ENCODE measurements around the gene SDC4. TPM values are rescaled to one million over a fixed set of nuclear protein-coding genes. Genes with fewer than 3 reads are reported as not detected.

SDC4 gene
- total RNA-seq, result 10 to 100 TPM; 28.1 to 28.3 TPM

GRCh38 chr20:45347936-45348778, at the start of gene SDC4:
Gene SDC4 (minus strand): TSS chr20:45348424. CDS start chr20:45348384, 40 bp downstream.
- Mint-ChIP-seq H3K27ac (peak within 1 kb of the TSS; percentile 67), H3K4me1 (peaks cover 48% of the 10 kb centered on the region), H3K4me3 (peak within 1 kb of the TSS; percentile 86), H3K27me3 (no peaks in the 10 kb centered on the region), H3K9me3 (no peaks in the 10 kb centered on the region), H3K36me3 (ENCODE audit: low read depth) (peaks cover 4% of the 10 kb centered on the region)
- CTCF ChIA-PET, result interaction anchor here (0.7 to 4.0 kb wide), 8 partner anchors 13 to 97 kb away, joined by 3 to 19 read pairs (median 4); partner anchors contain the start of gene SYS1
- POLR2A ChIA-PET, result interaction anchor here (1.0 to 4.6 kb wide), 15 partner anchors 9 to 443 kb away, joined by 3 to 25 read pairs (median 5); partner anchors contain the start of genes DNTTIP1, PIGT, SYS1 and WFDC3
- DNase-seq, result peak; percentile 70

- Mint-ChIP-seq H3K27ac (no peak overlapping the region), H3K36me3 (ENCODE audit: low read depth) (peaks cover 6% of the 10 kb centered on the region), H3K4me1 (peaks cover 6% of the 10 kb centered on the region), H3K4me3 (no peak overlapping the region), H3K27me3 (no peaks in the 10 kb centered on the region), H3K9me3 (peaks cover 9% of the 10 kb centered on the region)
- DNase-seq, result no peak
- ChIA-PET CTCF (interaction anchor here (1.0 kb wide), 1 partner anchor 21 kb away, joined by 4 read pairs; no protein-coding TSS in a partner anchor), POLR2A (no interaction called here)
These were observed 46.8 kb upstream of the SDC4 start for GRCh38 chr20:45395114-45395415.

GRCh38 chr20:45394221-45395113, 46.2 kb upstream of the SDC4 start:
- POLR2A ChIA-PET, result no interaction called here
- no peaks in the 10 kb centered on the region for H3K36me3 Mint-ChIP-seq (ENCODE audit: low read depth)
- CTCF ChIA-PET, result interaction anchor here (1.0 to 2.2 kb wide), 2 partner anchors 21 kb away, joined by 4 to 9 read pairs; no protein-coding TSS in a partner anchor
- H3K27ac Mint-ChIP-seq, result no peak overlapping the region
- H3K9me3 Mint-ChIP-seq, result peaks cover 3% of the 10 kb centered on the region
- no peak overlapping the region for H3K4me3 Mint-ChIP-seq
- DNase-seq, result no peak
- H3K27me3 Mint-ChIP-seq, result no peaks in the 10 kb centered on the region
- peaks cover 5% of the 10 kb centered on the region for H3K4me1 Mint-ChIP-seq

GRCh38 chr20:45392733-45393132, 44.5 kb upstream of the SDC4 start:
- peaks cover 3% of the 10 kb centered on the region for H3K4me1 Mint-ChIP-seq
- H3K36me3 Mint-ChIP-seq (ENCODE audit: low read depth), result peaks cover 4% of the 10 kb centered on the region
- POLR2A ChIA-PET, result no interaction called here
- no peak overlapping the region for H3K27ac Mint-ChIP-seq
- no peak overlapping the region for H3K4me3 Mint-ChIP-seq
- CTCF ChIA-PET, result interaction anchor here (1.9 to 2.2 kb wide), 2 partner anchors 16 to 19 kb away, joined by 4 to 9 read pairs; no protein-coding TSS in a partner anchor
- DNase-seq, result no peak
- H3K27me3 Mint-ChIP-seq, result no peaks in the 10 kb centered on the region
- peaks cover 3% of the 10 kb centered on the region for H3K9me3 Mint-ChIP-seq

- CTCF ChIA-PET, result interaction anchor here (1.2 to 1.9 kb wide), 2 partner anchors 15 to 18 kb away, joined by 4 read pairs; no protein-coding TSS in a partner anchor
- Mint-ChIP-seq H3K4me3 (no peak overlapping the region), H3K4me1 (peaks cover 3% of the 10 kb centered on the region), H3K36me3 (ENCODE audit: low read depth) (peaks cover 6% of the 10 kb centered on the region), H3K27me3 (no peaks in the 10 kb centered on the region), H3K27ac (no peak overlapping the region), H3K9me3 (peaks cover 8% of the 10 kb centered on the region)
- POLR2A ChIA-PET, result no interaction called here
- no peak for DNase-seq
These were observed 43.3 kb upstream of the SDC4 start for GRCh38 chr20:45391559-45391958.

GRCh38 chr20:45390931-45391330, 42.7 kb upstream of the SDC4 start:
- Mint-ChIP-seq H3K27ac (no peak overlapping the region), H3K4me1 (peaks cover 3% of the 10 kb centered on the region), H3K4me3 (no peak overlapping the region), H3K36me3 (ENCODE audit: low read depth) (peaks cover 6% of the 10 kb centered on the region), H3K27me3 (no peaks in the 10 kb centered on the region), H3K9me3 (peaks cover 8% of the 10 kb centered on the region)
- ChIA-PET CTCF (interaction anchor here (1.2 to 1.9 kb wide), 2 partner anchors 14 to 18 kb away, joined by 4 read pairs; no protein-coding TSS in a partner anchor), POLR2A (no interaction called here)
- no peak for DNase-seq

- ChIA-PET CTCF (interaction anchor here (1.1 to 4.0 kb wide), 3 partner anchors 11 to 63 kb away, joined by 3 to 16 read pairs (median 3); no protein-coding TSS in a partner anchor), POLR2A (no interaction called here)
- Mint-ChIP-seq H3K27me3 (no peaks in the 10 kb centered on the region), H3K27ac (no peak overlapping the region), H3K36me3 (ENCODE audit: low read depth) (peaks cover 6% of the 10 kb centered on the region), H3K9me3 (peaks cover 8% of the 10 kb centered on the region), H3K4me3 (no peak overlapping the region), H3K4me1 (peaks cover 3% of the 10 kb centered on the region)
- DNase-seq, result no peak
These were observed 39.0 kb upstream of the SDC4 start for GRCh38 chr20:45387274-45387673.

- POLR2A ChIA-PET, result no interaction called here
- no peak within 1 kb of the TSS for H3K27ac Mint-ChIP-seq
- H3K36me3 Mint-ChIP-seq (ENCODE audit: low read depth), result no peaks in the 10 kb centered on the region
- no peaks in the 10 kb centered on the region for H3K27me3 Mint-ChIP-seq
- peaks cover 14% of the 10 kb centered on the region for H3K4me1 Mint-ChIP-seq
- no peak within 1 kb of the TSS for H3K4me3 Mint-ChIP-seq
- CTCF ChIA-PET, result no interaction called here
- DNase-seq, result no peak
- no peaks in the 10 kb centered on the region for H3K9me3 Mint-ChIP-seq
These were observed 30.0 kb upstream of the SDC4 start, which contains the start of gene TP53TG5 for GRCh38 chr20:45378191-45378590. Gene TP53TG5 (minus strand): TSS chr20:45378325. CDS start chr20:45378236, 89 bp downstream.

- POLR2A ChIA-PET, result no interaction called here
- H3K27ac Mint-ChIP-seq, result no peak overlapping the region
These were observed 29.0 kb upstream of the SDC4 start for GRCh38 chr20:45377269-45377668.

GRCh38 chr20:45374966-45375365, 26.7 kb upstream of the SDC4 start:
- H3K27me3 Mint-ChIP-seq, result no peaks in the 10 kb centered on the region
- H3K27ac Mint-ChIP-seq, result no peak overlapping the region
- no peak overlapping the region for H3K4me3 Mint-ChIP-seq
- H3K9me3 Mint-ChIP-seq, result no peaks in the 10 kb centered on the region
- peaks cover 25% of the 10 kb centered on the region for H3K4me1 Mint-ChIP-seq
- H3K36me3 Mint-ChIP-seq (ENCODE audit: low read depth), result no peaks in the 10 kb centered on the region
- ChIA-PET CTCF (interaction anchor here (1.0 to 5.6 kb wide), 10 partner anchors 12 to 80 kb away, joined by 3 to 194 read pairs (median 24); partner anchors contain the start of genes PIGT and SYS1), POLR2A (interaction anchor here (0.5 to 5.6 kb wide), 3 partner anchors 13 to 396 kb away, joined by 3 to 63 read pairs (median 24); partner anchors contain the start of genes PIGT and SYS1)
- no peak for DNase-seq

More at GRCh38 chr20:45377269-45377668, 29.0 kb upstream of the SDC4 start:
- Mint-ChIP-seq H3K4me3 (no peak overlapping the region), H3K27me3 (no peaks in the 10 kb centered on the region), H3K36me3 (ENCODE audit: low read depth) (no peaks in the 10 kb centered on the region), H3K9me3 (no peaks in the 10 kb centered on the region), H3K4me1 (peaks cover 22% of the 10 kb centered on the region)
- no peak for DNase-seq
- CTCF ChIA-PET, result interaction anchor here (0.7 to 5.6 kb wide), 6 partner anchors 14 to 394 kb away, joined by 3 to 194 read pairs (median 4); partner anchors contain the start of gene SYS1

GRCh38 chr20:45374101-45374467, 25.9 kb upstream of the SDC4 start:
- Mint-ChIP-seq H3K27ac (peak overlapping the region; percentile 83), H3K9me3 (no peaks in the 10 kb centered on the region), H3K4me1 (peaks cover 28% of the 10 kb centered on the region), H3K27me3 (no peaks in the 10 kb centered on the region), H3K4me3 (peak overlapping the region; percentile 74), H3K36me3 (ENCODE audit: low read depth) (no peaks in the 10 kb centered on the region)
- POLR2A ChIA-PET, result interaction anchor here (0.7 to 5.6 kb wide), 13 partner anchors 12 to 561 kb away, joined by 3 to 63 read pairs (median 5); partner anchors contain the start of genes PCIF1, PIGT, SDC4 and SYS1
- DNase-seq, result no peak
- CTCF ChIA-PET, result interaction anchor here (0.7 to 5.6 kb wide), 40 partner anchors 8 to 422 kb away, joined by 3 to 194 read pairs (median 7); partner anchors contain the start of genes DBNDD2, PIGT, SDC4 and SYS1
